HCT116 (cell line): Measurements from ENCODE around the gene HDAC8. TPM values are rescaled to one million over a fixed set of nuclear protein-coding genes. Genes with fewer than 3 reads are reported as not detected.

Experiments used
- ATAC-seq: fragments of 200-7000 bp; cut with Tn5 transposase; 2 replicates; pipeline ENCODE4 v1.9.1; 2020; ENCODE audit warnings: mild to moderate bottlenecking, moderate library complexity
- BruUV-seq: library from RNA; stranded (reverse); fragments of 400-500 nt; replicated peaks from 2 replicates; lab custom pipeline; 2021; lab: Mats Ljungman, UMichigan
- CTCF ChIA-PET: fragments of 300-600 bp; sonication (Branson Sonifier 250); formaldehyde crosslinking; loops from one replicate; lab custom pipeline; 2021; ENCODE audit warnings: antibody characterized with exemption; lab: Charles Lee
- POLR2A ChIA-PET: fragments of 300-600, 350-600 bp; sonication (Branson Sonifier 250); formaldehyde crosslinking; loops from one replicate; lab custom pipeline; 2021; ENCODE audit warnings: antibody characterized with exemption; lab: Charles Lee
- RAD21 ChIA-PET, 2 experiments: fragments of 300-600 bp; sonication (Branson Sonifier 250); formaldehyde crosslinking; loops; one replicate each; lab custom pipeline; 2023; ENCODE audit warnings: low total read pairs in 2 of 2; ENCODE audit not compliant: uncharacterized antibody in 2 of 2, unreplicated experiment in 2 of 2, low non-redundant PET in 1 of 2; lab: Charles Lee
- DNase-seq: peaks from one replicate; pipeline ENCODE4 v3.0.0-alpha.2; 2010; ENCODE audit warnings: low read depth, low spot score
- H2AFZ ChIP-seq: fragments of 200-600 bp; shearing (Covaris generic), sonication (generic); 2 replicates; pipeline ENCODE4 v1.6.1; 2017; ENCODE audit warnings: low read depth, mixed run types, mixed read lengths, antibody characterized with exemption, low read length; ENCODE audit not compliant: poor library complexity, severe bottlenecking
- H3K27ac ChIP-seq: 2 replicates; pipeline ENCODE4 v1.5.1; 2012; ENCODE audit warnings: low read depth, low read length
- H3K27me3 ChIP-seq: fragments of 200-600 bp; sonication (generic); 2 replicates; pipeline ENCODE4 v1.6.1; 2016; ENCODE audit warnings: mixed run types, low read length, mixed read lengths; ENCODE audit not compliant: insufficient read depth
- H3K36me3 ChIP-seq, 2 experiments: fragments of 200-500 bp in 1 of 2; fragments of 200-600 bp in 1 of 2; sonication (Bioruptor generic) in 1 of 2; sonication (generic) in 1 of 2; 2 replicates each; pipeline versions ENCODE4 v1.5.1 to v1.6.1; 2014 to 2016; ENCODE audit warnings: low read length in 2 of 2, inconsistent platforms in 1 of 2, mixed read lengths in 1 of 2, mixed run types in 1 of 2; ENCODE audit not compliant: insufficient read depth in 2 of 2, control insufficient read depth in 1 of 2
- H3K4me1 ChIP-seq, 2 experiments: fragments of 200-600 bp in 1 of 2; sonication (generic) in 1 of 2; 2 replicates each; pipeline versions ENCODE4 v1.5.1 to v1.6.1; 2012 to 2017; ENCODE audit warnings: low read length in 2 of 2, inconsistent platforms in 1 of 2, mild to moderate bottlenecking in 1 of 2, mixed read lengths in 1 of 2, mixed run types in 1 of 2, moderate library complexity in 1 of 2; ENCODE audit not compliant: insufficient read depth in 2 of 2, control insufficient read depth in 1 of 2
- H3K4me2 ChIP-seq: fragments of 200-600 bp; sonication (generic); 2 replicates; pipeline ENCODE4 v1.6.1; 2017; ENCODE audit warnings: mixed run types, low read length, mixed read lengths
- H3K4me3 ChIP-seq, 2 experiments: fragments of 200-600 bp in 1 of 2; sonication (generic) in 1 of 2; replicated peaks in 1 of 2; 2 replicates each; pipeline ENCODE4 v1.5.1; 2011 to 2016; ENCODE audit warnings: low read length in 2 of 2, control low read depth in 1 of 2, low read depth in 1 of 2, mild to moderate bottlenecking in 1 of 2, mixed read lengths in 1 of 2, mixed run types in 1 of 2
- H3K79me2 ChIP-seq: fragments of 200-600 bp; sonication (generic); 2 replicates; pipeline ENCODE4 v1.6.1; 2017; ENCODE audit warnings: mild to moderate bottlenecking, mixed run types, low read length, moderate library complexity, mixed read lengths; ENCODE audit not compliant: insufficient read depth
- H3K9ac ChIP-seq: fragments of 200-600 bp; sonication (generic); 2 replicates; pipeline ENCODE4 v1.6.1; 2016; ENCODE audit warnings: low read length, mixed read lengths
- H3K9me2 ChIP-seq: fragments of 200-600 bp; sonication (generic), shearing (Covaris generic); 2 replicates; pipeline ENCODE4 v1.6.1; 2017; ENCODE audit warnings: mixed run types, mild to moderate bottlenecking, moderate library complexity; ENCODE audit not compliant: insufficient read depth
- H3K9me3 ChIP-seq, 2 experiments: fragments of 200-500 bp in 1 of 2; fragments of 200-600 bp in 1 of 2; sonication (Bioruptor generic) in 1 of 2; sonication (generic) in 1 of 2; 2 replicates each; pipeline ENCODE4 v1.6.1; 2014 to 2017; ENCODE audit warnings: low read length in 2 of 2, mixed read lengths in 2 of 2, inconsistent platforms in 1 of 2, low read depth in 1 of 2, mild to moderate bottlenecking in 1 of 2, mixed run types in 1 of 2, moderate library complexity in 1 of 2; ENCODE audit not compliant: control insufficient read depth in 1 of 2, insufficient read depth in 1 of 2
- H4K20me1 ChIP-seq: fragments of 200-600 bp; sonication (generic), shearing (Covaris generic); 2 replicates; pipeline ENCODE4 v1.6.1; 2017; ENCODE audit warnings: mixed run types, mild to moderate bottlenecking, moderate library complexity; ENCODE audit not compliant: insufficient read depth
- ELF1 ChIP-seq: IDR thresholded peaks from 2 replicates; pipeline ENCODE4 v1.6.1; 2012; ENCODE audit warnings: low read depth, borderline replicate concordance
- EZH2phosphoT487 ChIP-seq: fragments of 200-600 bp; IDR thresholded peaks from 2 replicates; pipeline ENCODE4 v1.6.1; 2018; ENCODE audit warnings: antibody characterized with exemption, borderline replicate concordance
- JUND ChIP-seq: IDR thresholded peaks from 2 replicates; pipeline ENCODE4 v1.6.1; 2012
- POLR2A ChIP-seq: IDR thresholded peaks from 2 replicates; pipeline ENCODE4 v1.7.0; 2011; ENCODE audit warnings: borderline replicate concordance; ENCODE audit not compliant: insufficient read depth, insufficient read length; ENCODE audit errors: extremely low read depth
- POLR2AphosphoS5 ChIP-seq: IDR thresholded peaks from 2 replicates; pipeline ENCODE4 v1.6.1; 2011; ENCODE audit warnings: mild to moderate bottlenecking, low read depth, low read length, moderate library complexity
- RAD21 ChIP-seq: IDR thresholded peaks from 2 replicates; pipeline ENCODE4 v1.6.1; 2012; ENCODE audit warnings: low read depth, mild to moderate bottlenecking
- SP1 ChIP-seq: IDR thresholded peaks from 2 replicates; pipeline ENCODE4 v1.6.1; 2012; ENCODE audit warnings: low read depth
- TCF7L2 ChIP-seq: IDR thresholded peaks from 2 replicates; pipeline ENCODE4 v1.7.0; 2011; ENCODE audit warnings: borderline replicate concordance, inconsistent platforms; ENCODE audit not compliant: insufficient read depth, insufficient read length; ENCODE audit errors: extremely low read depth
- ZFX ChIP-seq: fragments of 450-650 bp; IDR thresholded peaks from 2 replicates; pipeline ENCODE4 v1.6.1; 2017
- intact Hi-C: fragments of 100-400 bp; cut with micrococcal nuclease; formaldehyde crosslinking; loops from 2 replicates; pipeline ENCODE4 v1.10.0; 2022
- total RNA-seq: library from RNA; stranded (reverse); gene quantifications from one replicate; pipeline ENCODE4 v1.2.1, GENCODE V29; 2021; ENCODE audit not compliant: unreplicated experiment
- TF ChIP-seq, protein P1 (sequence below), 3 experiments: fragments of 200-600 bp in 1 of 3; sonication (generic) in 1 of 3; IDR thresholded peaks in 2 of 3; conservative IDR thresholded peaks in 1 of 3; 2 replicates each; pipeline ENCODE4 v1.5.1; 2012 to 2017; ENCODE audit warnings: low read depth in 2 of 3, low read length in 2 of 3, antibody characterized with exemption in 1 of 3, borderline replicate concordance in 1 of 3, control low read depth in 1 of 3, mild to moderate bottlenecking in 1 of 3, mixed read lengths in 1 of 3, mixed run types in 1 of 3, moderate library complexity in 1 of 3; ENCODE audit not compliant: insufficient read depth in 1 of 3

HDAC8 gene
- total RNA-seq, 1 experiment from 2014 or later = 24.1 TPM

DNA sequence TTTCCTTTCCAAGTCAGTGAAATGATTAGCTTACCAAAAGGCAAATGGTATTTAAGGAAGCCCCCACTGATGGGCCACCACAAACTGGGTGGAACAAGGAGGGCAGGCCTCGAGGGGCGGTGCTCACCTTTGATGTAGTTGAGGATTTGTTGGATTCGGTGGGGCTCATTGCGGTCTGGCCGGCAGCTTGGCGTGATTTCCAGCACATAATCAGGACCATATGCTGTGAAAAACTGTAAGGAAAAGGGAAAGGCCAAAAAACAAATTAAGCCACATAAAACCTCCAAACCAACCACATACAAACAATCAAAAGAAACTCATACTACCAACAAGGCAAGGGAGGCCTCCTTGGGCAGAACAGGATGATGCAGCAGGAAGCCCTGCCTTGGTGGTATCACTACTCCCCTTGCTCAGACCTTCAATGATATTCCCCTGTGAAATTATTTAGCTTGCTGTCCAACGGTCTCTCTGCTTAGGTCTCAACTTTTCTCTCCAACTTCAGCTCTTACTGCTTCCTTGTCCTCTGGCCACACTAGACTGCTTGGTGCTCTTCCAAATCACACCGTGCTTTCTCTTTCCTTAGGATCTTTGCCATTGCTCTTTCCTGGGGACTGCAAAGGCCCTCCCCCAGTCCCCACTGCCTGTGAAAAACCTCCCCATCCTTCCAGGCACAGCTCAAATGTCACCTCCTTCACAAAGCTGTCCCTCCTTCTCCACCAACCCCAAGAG is 220.9 kb downstream of the HDAC8 start:
- no peak for TF ChIP-seq SP1
- TF ChIP-seq EZH2phosphoT487 = no peak
- TF ChIP-seq POLR2A = no peak
- no peak for TF ChIP-seq JUND
- TF ChIP-seq RAD21 = no peak
- TF ChIP-seq ZFX = no peak
- TF ChIP-seq, protein P1, sequence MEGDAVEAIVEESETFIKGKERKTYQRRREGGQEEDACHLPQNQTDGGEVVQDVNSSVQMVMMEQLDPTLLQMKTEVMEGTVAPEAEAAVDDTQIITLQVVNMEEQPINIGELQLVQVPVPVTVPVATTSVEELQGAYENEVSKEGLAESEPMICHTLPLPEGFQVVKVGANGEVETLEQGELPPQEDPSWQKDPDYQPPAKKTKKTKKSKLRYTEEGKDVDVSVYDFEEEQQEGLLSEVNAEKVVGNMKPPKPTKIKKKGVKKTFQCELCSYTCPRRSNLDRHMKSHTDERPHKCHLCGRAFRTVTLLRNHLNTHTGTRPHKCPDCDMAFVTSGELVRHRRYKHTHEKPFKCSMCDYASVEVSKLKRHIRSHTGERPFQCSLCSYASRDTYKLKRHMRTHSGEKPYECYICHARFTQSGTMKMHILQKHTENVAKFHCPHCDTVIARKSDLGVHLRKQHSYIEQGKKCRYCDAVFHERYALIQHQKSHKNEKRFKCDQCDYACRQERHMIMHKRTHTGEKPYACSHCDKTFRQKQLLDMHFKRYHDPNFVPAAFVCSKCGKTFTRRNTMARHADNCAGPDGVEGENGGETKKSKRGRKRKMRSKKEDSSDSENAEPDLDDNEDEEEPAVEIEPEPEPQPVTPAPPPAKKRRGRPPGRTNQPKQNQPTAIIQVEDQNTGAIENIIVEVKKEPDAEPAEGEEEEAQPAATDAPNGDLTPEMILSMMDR (IDR thresholded peaks at IDR 0.05 in 2 of 3, conservative IDR thresholded peaks at IDR 0.05 in 1 of 3; ENCODE audit: borderline replicate concordance in 1 of 3, insufficient read depth in 1 of 3, low read depth in 2 of 3, low read length in 2 of 3) = no peak
- TF ChIP-seq ELF1 = no peak
- TF ChIP-seq TCF7L2 = no peak
- no peak for TF ChIP-seq POLR2AphosphoS5
- Histone ChIP-seq H3K27me3 (no peaks in the 10 kb centered on the region), H4K20me1 (no peaks in the 10 kb centered on the region), H3K4me2 (no peak overlapping the region), H3K9me3 (no peaks in the 10 kb centered on the region), H3K4me1 (no peaks in the 10 kb centered on the region), H3K9me2 (no peaks in the 10 kb centered on the region), H3K36me3 (no peaks in the 10 kb centered on the region), H3K79me2 (no peaks in the 10 kb centered on the region), H3K9ac (no peak overlapping the region), H3K4me3 (no peak overlapping the region), H2AFZ (no peak overlapping the region), H3K27ac (no peak overlapping the region)
- no TSS peak for BruUV-seq
- DNase-seq = no peak
- POLR2A ChIA-PET = no interaction called here
- ATAC-seq = no peak
- RAD21 ChIA-PET = no interaction called here
- CTCF ChIA-PET = no interaction called here
- intact Hi-C loops = no loop called here
